Hepatocyte (in vitro differentiated cells): ENCODE measurements around the gene CD226. TPM values are rescaled to one million over a fixed set of nuclear protein-coding genes. Genes with fewer than 3 reads are reported as not detected.

ENCODE experiments used
- DNase-seq: peaks from one replicate; pipeline ENCODE4 v3.0.0-alpha.2; 2016; ENCODE audit warnings: low spot score
- H2AFZ ChIP-seq: fragments of 200-600 bp; sonication (generic); 2 replicates; pipeline ENCODE4 v1.6.0; 2016; ENCODE audit warnings: antibody characterized with exemption, mild to moderate bottlenecking
- H3K27ac ChIP-seq: fragments of 200-600 bp; sonication (generic); 2 replicates; pipeline ENCODE4 v1.5.1; 2016; ENCODE audit warnings: mild to moderate bottlenecking
- H3K27me3 ChIP-seq: fragments of 200-600 bp; sonication (generic); 2 replicates; pipeline ENCODE4 v1.6.1; 2016
- H3K36me3 ChIP-seq: fragments of 200-600 bp; sonication (generic); replicated peaks from 2 replicates; pipeline ENCODE4 v1.5.1; 2016; ENCODE audit warnings: low read depth; ENCODE audit not compliant: insufficient read depth
- H3K4me1 ChIP-seq: fragments of 200-600 bp; sonication (generic); 2 replicates; pipeline ENCODE4 v1.5.1; 2016; ENCODE audit warnings: mild to moderate bottlenecking, moderate library complexity; ENCODE audit not compliant: insufficient read depth
- H3K4me2 ChIP-seq: fragments of 200-600 bp; sonication (generic); 2 replicates; pipeline ENCODE4 v1.6.0; 2016
- H3K4me3 ChIP-seq: fragments of 200-600 bp; sonication (generic); 2 replicates; pipeline ENCODE4 v1.5.1; 2016; ENCODE audit warnings: mild to moderate bottlenecking
- H3K79me2 ChIP-seq: fragments of 200-600 bp; sonication (generic); 2 replicates; pipeline ENCODE4 v1.6.0; 2017; ENCODE audit warnings: mild to moderate bottlenecking
- H3K9me2 ChIP-seq: fragments of 200-600 bp; sonication (generic); replicated peaks from 2 replicates; pipeline ENCODE4 v1.6.0; 2017; ENCODE audit warnings: mild to moderate bottlenecking; ENCODE audit not compliant: insufficient read depth
- H3K9me3 ChIP-seq: fragments of 200-600 bp; sonication (generic); 2 replicates; pipeline ENCODE4 v1.5.1; 2016; ENCODE audit warnings: low read depth, mild to moderate bottlenecking
- H4K20me1 ChIP-seq: fragments of 200-600 bp; sonication (generic); 2 replicates; pipeline ENCODE4 v1.6.0; 2016; ENCODE audit warnings: mild to moderate bottlenecking; ENCODE audit not compliant: insufficient read depth, poor library complexity, severe bottlenecking
- EZH2 ChIP-seq: fragments of 200-600 bp; sonication (generic); IDR thresholded peaks from 2 replicates; pipeline ENCODE4 v1.6.1; 2016; ENCODE audit warnings: antibody characterized with exemption, mild to moderate bottlenecking, borderline replicate concordance
- EZH2phosphoT487 ChIP-seq: fragments of 200-600 bp; sonication (generic); IDR thresholded peaks from one replicate; pipeline ENCODE4 v1.6.1; 2018; ENCODE audit warnings: antibody characterized with exemption, mild to moderate bottlenecking, low read depth, moderate library complexity; ENCODE audit not compliant: unreplicated experiment, severe bottlenecking
- WGBS: methylation state at CpG from one replicate; pipeline ENCODE4 v1.1.6; 2016; ENCODE audit warnings: low lambda C conversion rate; ENCODE audit errors: missing lambda C conversion rate; 5-methylcytosine and 5-hydroxymethylcytosine counted together
- polyA plus RNA-seq: library from polyadenylated mRNA; unstranded; fragments of >200 nt; fragmentation: Nextera tagmentation; extraction: Ambion mirVana; gene quantifications from 2 replicates; pipeline ENCODE4 v1.2.1, GENCODE V29; 2016
- total RNA-seq: library from RNA; depleted of rRNA; stranded (reverse); fragments of >200 nt; gene quantifications from 2 replicates; pipeline ENCODE4 v1.2.3, GENCODE V29; 2014
- TF ChIP-seq, protein P1 (sequence below): fragments of 200-600 bp; sonication (generic); IDR thresholded peaks from 2 replicates; pipeline ENCODE4 v1.5.1; 2016; ENCODE audit warnings: antibody characterized with exemption, mild to moderate bottlenecking; ENCODE audit not compliant: poor library complexity

The CD226 gene
- total and polyA plus RNA-seq, 2 experiments from 2014 or later: 0.07 TPM; not detected in 1

DNA sequence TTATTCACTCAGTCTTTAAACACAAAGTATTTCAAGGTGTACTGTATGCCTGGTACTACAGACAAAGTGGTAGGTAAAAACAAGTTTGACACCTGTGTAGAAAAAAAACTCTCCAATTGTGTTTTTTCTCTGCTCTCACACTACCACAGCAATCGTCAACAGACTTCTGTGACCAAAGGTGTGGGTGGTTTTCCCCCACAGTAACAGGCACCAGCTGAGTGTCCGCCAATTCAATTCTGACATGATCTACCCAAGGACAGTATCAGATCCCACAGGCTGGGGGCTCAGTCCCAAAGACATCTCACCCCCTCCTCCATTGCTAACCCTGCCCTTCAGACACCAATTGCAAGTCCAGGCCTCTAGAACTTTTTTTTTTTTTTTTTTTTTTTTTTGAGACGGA is 71.2 kb downstream of the CD226 start:
- Histone ChIP-seq H3K4me2 (no peak overlapping the region), H3K36me3 (no peaks in the 10 kb centered on the region), H3K27ac (no peak overlapping the region), H3K4me3 (no peak overlapping the region), H3K27me3 (no peaks in the 10 kb centered on the region), H3K9me2 (no peaks in the 10 kb centered on the region), H4K20me1 (no peaks in the 10 kb centered on the region), H2AFZ (no peak overlapping the region), H3K79me2 (no peaks in the 10 kb centered on the region), H3K9me3 (no peaks in the 10 kb centered on the region), H3K4me1 (no peaks in the 10 kb centered on the region)
- 98% methylated on average over 3 of the region's 3 CpGs for WGBS
- TF ChIP-seq EZH2phosphoT487: no peak
- TF ChIP-seq, protein P1, sequence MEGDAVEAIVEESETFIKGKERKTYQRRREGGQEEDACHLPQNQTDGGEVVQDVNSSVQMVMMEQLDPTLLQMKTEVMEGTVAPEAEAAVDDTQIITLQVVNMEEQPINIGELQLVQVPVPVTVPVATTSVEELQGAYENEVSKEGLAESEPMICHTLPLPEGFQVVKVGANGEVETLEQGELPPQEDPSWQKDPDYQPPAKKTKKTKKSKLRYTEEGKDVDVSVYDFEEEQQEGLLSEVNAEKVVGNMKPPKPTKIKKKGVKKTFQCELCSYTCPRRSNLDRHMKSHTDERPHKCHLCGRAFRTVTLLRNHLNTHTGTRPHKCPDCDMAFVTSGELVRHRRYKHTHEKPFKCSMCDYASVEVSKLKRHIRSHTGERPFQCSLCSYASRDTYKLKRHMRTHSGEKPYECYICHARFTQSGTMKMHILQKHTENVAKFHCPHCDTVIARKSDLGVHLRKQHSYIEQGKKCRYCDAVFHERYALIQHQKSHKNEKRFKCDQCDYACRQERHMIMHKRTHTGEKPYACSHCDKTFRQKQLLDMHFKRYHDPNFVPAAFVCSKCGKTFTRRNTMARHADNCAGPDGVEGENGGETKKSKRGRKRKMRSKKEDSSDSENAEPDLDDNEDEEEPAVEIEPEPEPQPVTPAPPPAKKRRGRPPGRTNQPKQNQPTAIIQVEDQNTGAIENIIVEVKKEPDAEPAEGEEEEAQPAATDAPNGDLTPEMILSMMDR: no peak
- TF ChIP-seq EZH2: no peak
- DNase-seq: no peak

DNA sequence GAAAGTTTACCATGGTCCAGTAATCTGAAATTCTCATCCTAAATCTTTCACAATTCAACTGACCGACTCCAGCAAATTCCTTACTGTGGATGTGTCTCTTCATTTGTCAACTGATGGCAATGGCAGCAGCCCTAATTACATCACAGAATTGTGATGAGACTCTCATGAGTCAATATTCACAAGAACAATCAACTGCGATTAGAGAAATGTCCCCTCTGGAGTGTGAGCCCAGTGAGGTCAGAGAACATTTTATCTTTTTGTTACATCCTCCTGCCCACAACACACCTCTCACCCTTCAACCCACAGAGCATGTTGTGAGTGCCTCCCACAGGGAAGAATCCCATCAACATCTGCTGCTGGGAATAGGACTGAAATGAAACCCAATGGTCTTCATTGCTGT is 73.6 kb downstream of the CD226 start:
- Histone ChIP-seq H3K9me2 (no peaks in the 10 kb centered on the region), H3K79me2 (no peaks in the 10 kb centered on the region), H3K4me1 (no peaks in the 10 kb centered on the region), H3K27ac (no peak overlapping the region), H4K20me1 (no peaks in the 10 kb centered on the region), H3K9me3 (no peaks in the 10 kb centered on the region), H2AFZ (no peak overlapping the region), H3K36me3 (no peaks in the 10 kb centered on the region), H3K27me3 (no peaks in the 10 kb centered on the region), H3K4me2 (no peak overlapping the region), H3K4me3 (no peak overlapping the region)
- TF ChIP-seq, protein P1: no peak
- no peak for TF ChIP-seq EZH2
- no peak for TF ChIP-seq EZH2phosphoT487
- WGBS: 78% methylated on average over 2 of the region's 2 CpGs
- DNase-seq: no peak

DNA sequence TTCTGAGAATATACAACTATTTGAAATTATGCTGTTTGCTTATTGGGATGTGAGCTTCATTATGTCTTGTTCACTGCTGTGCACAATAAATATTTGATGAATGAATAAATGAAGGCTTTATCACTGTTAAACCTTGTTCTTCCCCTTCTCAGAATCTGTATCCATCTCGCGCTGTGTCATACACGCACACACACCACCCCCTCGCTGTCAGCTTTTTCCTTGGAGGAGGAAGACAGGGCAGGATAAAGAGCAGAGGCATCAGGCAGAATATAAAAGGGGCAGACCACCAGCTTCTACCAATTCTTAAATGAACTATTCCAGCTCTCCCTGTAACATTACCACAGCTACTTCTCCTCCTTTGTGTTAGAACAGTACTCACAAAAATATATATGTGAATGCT is 75.0 kb downstream of the CD226 start:
- no peaks in the 10 kb centered on the region for H3K27me3 ChIP-seq
- H4K20me1 ChIP-seq: no peaks in the 10 kb centered on the region
- H3K4me3 ChIP-seq: no peak overlapping the region
- H3K36me3 ChIP-seq: no peaks in the 10 kb centered on the region
- no peaks in the 10 kb centered on the region for H3K4me1 ChIP-seq
- no peaks in the 10 kb centered on the region for H3K79me2 ChIP-seq
- no peak overlapping the region for H3K4me2 ChIP-seq
- TF ChIP-seq EZH2 (no peak), EZH2phosphoT487 (no peak)
- TF ChIP-seq, protein P1: no peak
- no peak overlapping the region for H2AFZ ChIP-seq
- no peak overlapping the region for H3K27ac ChIP-seq
- no peaks in the 10 kb centered on the region for H3K9me3 ChIP-seq
- no peak for DNase-seq
- H3K9me2 ChIP-seq: no peaks in the 10 kb centered on the region
- WGBS: 85% methylated on average over 4 of the region's 4 CpGs

DNA sequence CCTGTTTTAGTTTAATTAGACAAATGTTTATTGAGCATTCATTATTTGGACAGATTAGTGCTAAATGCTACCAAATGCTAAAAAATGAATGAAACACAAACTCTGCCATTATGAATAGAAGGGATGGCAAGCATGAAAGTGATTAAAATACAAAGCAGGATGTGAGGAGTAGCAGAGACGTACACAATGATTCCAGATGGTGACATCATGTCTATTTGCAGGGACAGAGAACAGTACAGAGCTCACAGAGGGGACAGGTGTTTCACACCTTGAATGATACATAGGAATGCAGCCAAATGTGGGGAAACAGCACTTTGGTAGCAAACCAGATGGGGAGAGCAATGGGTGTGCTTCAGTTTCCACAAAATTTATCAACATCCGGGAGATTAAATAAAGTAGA is 76.3 kb downstream of the CD226 start:
- Histone ChIP-seq H3K27ac (no peak overlapping the region), H3K36me3 (no peaks in the 10 kb centered on the region), H3K9me3 (no peaks in the 10 kb centered on the region), H4K20me1 (no peaks in the 10 kb centered on the region), H3K9me2 (no peaks in the 10 kb centered on the region), H3K27me3 (no peaks in the 10 kb centered on the region), H3K79me2 (no peaks in the 10 kb centered on the region), H2AFZ (no peak overlapping the region), H3K4me1 (no peaks in the 10 kb centered on the region), H3K4me2 (no peak overlapping the region), H3K4me3 (no peak overlapping the region)
- no peak for DNase-seq
- TF ChIP-seq, protein P1: no peak
- TF ChIP-seq EZH2phosphoT487 (no peak), EZH2 (no peak)
- 82% methylated on average over 2 of the region's 2 CpGs for WGBS
